GM12801 (cell line): ENCODE measurements around the gene CEP57.

Experiments
- TF ChIP-seq, protein P1 (sequence below): IDR thresholded peaks from one replicate; pipeline ENCODE4 v1.5.1; 2011; ENCODE audit warnings: control low read depth; ENCODE audit not compliant: insufficient read length; ENCODE audit errors: extremely low read depth

The CEP57 gene

DNA sequence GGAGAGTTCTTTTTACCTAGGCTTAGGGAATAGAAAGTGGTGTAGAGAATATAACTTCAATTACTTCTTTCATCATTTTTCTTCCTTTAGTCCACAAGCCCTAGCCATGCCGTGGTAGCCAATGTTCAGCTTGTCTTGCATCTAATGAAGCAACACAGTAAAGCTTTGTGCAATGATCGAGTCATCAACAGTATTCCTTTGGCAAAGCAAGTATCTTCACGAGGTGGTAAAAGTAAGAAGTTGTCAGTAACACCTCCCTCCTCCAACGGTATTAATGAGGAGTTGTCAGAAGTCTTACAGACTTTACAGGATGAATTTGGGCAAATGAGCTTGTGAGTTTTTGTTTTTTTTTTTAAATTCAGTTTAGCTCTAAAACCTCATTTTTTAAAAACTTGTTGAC is 37.4 kb downstream of the CEP57 start:
- TF ChIP-seq, protein P1, sequence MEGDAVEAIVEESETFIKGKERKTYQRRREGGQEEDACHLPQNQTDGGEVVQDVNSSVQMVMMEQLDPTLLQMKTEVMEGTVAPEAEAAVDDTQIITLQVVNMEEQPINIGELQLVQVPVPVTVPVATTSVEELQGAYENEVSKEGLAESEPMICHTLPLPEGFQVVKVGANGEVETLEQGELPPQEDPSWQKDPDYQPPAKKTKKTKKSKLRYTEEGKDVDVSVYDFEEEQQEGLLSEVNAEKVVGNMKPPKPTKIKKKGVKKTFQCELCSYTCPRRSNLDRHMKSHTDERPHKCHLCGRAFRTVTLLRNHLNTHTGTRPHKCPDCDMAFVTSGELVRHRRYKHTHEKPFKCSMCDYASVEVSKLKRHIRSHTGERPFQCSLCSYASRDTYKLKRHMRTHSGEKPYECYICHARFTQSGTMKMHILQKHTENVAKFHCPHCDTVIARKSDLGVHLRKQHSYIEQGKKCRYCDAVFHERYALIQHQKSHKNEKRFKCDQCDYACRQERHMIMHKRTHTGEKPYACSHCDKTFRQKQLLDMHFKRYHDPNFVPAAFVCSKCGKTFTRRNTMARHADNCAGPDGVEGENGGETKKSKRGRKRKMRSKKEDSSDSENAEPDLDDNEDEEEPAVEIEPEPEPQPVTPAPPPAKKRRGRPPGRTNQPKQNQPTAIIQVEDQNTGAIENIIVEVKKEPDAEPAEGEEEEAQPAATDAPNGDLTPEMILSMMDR, result no peak

DNA sequence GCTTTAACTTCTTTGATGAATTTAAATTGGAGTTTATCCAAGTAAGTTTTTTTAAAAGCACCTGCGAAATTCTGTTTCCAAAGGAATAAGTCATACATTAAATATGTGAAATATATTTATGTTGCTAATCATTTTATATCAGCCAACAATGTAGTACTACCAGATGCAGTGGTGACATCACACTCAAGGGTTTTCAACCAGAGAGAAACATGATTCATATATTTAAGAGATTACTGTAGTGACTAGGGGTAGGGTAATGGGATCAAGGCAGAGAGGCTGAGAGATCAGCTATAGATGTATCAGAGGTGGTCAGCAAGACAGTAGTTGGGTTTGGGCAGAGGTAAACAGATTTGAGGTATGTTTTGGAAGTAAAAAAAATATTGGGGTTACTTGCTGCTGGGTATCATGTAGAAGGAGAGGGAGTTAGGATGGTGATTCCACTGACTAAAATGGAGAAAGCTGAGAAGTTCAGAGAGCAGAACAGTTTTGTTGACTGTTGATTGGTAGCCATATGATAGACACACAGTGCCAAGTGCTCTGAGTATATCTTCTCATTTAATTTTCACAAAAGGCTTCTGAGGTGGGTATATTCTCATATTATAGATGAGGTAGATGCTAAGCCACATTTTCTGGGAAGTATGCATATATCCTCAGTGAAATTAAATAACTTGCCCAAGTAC is 39.4 kb downstream of the CEP57 start:
- TF ChIP-seq, protein P1, result no peak

DNA sequence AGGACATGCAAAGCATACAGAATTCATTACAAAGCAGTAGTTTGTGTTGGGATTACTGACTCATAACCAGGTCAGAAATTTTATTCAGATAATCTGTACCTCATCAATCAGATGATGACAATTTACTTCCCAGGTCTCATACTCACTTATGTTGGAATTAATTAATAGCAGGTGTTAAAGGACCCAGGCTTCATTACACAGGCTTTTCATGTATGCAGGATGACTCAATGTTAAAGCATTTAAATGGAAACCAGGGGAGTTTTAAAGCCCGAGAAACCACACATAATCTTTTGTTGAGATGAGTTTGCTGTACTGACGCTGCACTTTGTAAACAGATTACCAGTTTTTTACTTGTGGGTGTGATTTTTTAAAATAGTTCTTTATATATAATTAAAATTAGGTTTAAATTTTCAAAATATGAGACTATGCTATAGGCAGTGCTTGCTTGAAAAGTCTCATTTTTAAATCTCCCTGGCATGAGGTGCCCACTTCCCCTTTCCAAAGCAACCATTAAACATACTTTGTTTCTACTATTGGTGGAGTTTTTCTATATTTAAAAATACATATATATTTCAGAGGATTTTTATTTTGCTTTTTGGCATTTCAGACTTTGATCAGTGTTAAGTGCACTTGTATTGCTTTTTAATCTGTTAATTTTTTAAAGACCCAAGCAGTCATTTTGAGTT is 41.0 kb downstream of the CEP57 start:
- TF ChIP-seq, protein P1, result no peak

DNA sequence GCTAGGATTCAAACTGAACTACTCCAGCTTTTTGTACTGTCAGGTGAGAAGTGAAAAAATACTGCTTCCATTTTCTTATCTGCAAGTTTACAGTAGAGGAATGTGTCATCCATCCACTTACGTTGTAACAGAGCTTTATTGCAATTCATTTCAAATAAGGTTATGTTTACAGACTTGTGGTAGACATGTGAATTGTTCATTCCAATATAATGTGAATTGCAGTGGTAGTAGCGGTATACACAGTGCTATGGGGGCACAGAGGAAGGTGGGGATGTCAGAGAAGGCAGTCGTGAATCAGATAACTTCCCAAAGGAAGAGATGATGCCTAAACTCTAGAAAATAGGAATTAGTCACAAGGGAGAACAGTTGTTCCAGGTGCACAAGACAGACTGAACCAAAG is 42.5 kb downstream of the CEP57 start:
- TF ChIP-seq, protein P1, result no peak

DNA sequence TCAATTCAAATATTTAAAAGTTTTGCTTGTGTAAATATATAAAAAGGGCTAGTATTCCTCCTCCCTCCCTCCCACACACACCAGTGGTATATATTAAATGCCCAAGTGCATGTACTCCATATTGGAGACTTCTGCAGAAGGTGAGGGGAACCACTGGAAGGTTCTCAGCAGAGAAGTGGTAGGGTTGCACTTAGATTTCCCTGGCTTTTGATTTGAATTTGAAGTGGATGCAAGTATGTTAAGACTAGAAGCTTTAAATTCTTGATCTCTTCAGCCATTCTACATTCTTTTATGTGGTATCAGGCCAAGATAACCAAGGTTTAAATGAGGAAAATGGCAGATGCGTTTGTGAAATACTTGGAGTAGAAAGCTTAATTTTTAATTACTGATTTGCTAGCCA is 43.1 kb downstream of the CEP57 start:
- TF ChIP-seq, protein P1, result no peak

DNA sequence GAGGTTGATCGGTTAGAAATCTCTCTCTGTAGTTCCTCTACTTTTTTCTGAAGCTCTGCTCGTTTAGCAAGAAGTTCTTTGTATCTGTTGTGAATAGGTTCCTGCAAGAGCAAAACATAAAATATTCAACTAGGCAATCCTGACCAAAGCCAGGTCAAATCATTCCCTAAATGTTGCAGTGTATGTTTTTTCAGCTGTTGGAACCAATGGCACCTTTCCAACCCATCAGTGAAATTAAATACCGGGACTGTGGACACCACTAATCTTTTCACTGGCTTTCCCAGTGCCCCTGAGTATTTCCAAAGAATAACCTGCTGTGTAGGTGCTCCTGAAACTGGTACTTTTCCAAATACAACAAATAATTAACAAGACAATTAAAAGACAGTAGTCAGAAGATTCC is 45.1 kb downstream of the CEP57 start:
- TF ChIP-seq, protein P1, result no peak

DNA sequence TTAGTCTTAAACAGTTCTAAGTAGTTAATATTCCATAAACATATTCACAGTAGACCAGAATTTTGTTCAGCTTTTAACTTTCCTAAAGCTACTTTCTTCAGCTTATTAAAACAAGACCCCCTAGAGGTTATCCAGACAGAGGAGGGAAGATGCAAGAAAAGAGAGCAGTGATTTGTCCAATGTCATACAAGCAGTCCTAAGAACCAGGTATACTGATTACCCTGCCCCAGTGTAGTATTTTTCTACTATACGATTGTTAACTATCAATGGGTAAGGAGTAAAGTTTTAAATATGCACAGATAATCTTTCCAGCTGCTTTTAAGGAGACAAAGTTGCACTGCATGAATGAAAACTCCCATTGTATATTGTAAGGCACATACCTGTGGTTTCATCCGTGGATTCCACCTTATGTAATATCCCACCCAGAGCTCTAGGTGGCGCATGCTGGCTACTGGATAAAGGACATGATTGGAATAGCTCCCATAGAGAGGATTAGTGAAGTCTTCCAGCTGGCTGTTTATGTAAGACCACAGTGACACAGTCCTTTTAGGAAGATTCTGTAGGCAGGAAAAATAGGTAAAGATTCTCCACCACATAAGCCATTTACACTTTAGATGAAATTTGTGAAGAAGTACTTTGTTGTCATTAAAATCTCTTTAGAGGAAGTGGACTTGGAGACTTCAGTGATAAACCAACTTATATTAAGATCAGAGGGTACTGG is 45.6 kb downstream of the CEP57 start:
- TF ChIP-seq, protein P1, result no peak
